DND-41 (cell line): Measurements from ENCODE around the gene DDX1.
"Not testable (repeated sequence)": the region's sequence is repeated elsewhere in the genome, so short reads cannot be mapped to it uniquely, and the experiment has no call there.

Experiments
- EZH2 ChIP-seq: IDR thresholded peaks from 3 replicates; pipeline ENCODE4 v1.6.1; 2012; ENCODE audit warnings: borderline replicate concordance, low read depth, mild to moderate bottlenecking, moderate library complexity, low read length, inconsistent platforms; ENCODE audit not compliant: severe bottlenecking
- TF ChIP-seq, protein P1 (sequence below): IDR thresholded peaks from 2 replicates; pipeline ENCODE4 v1.5.1; 2012; ENCODE audit warnings: borderline replicate concordance, low read length, moderate library complexity, mild to moderate bottlenecking; ENCODE audit not compliant: poor library complexity, severe bottlenecking; ENCODE audit errors: extremely low read depth

DNA sequence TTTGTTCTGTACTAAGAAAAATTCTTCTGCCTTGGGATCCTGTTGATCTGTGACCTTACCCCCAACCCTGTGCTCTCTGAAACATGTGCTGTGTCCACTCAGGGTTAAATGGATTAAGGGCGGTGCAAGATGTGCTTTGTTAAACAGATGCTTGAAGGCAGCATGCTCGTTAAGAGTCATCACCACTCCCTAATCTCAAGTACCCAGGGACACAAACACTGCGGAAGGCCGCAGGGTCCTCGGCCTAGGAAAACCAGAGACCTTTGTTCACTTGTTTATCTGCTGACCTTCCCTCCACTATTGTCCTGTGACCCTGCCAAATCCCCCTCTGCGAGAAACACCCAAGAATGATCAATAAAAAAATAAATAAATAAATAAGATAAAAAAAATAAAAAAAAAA is 49.4 kb upstream of the DDX1 start:
- TF ChIP-seq, protein P1, sequence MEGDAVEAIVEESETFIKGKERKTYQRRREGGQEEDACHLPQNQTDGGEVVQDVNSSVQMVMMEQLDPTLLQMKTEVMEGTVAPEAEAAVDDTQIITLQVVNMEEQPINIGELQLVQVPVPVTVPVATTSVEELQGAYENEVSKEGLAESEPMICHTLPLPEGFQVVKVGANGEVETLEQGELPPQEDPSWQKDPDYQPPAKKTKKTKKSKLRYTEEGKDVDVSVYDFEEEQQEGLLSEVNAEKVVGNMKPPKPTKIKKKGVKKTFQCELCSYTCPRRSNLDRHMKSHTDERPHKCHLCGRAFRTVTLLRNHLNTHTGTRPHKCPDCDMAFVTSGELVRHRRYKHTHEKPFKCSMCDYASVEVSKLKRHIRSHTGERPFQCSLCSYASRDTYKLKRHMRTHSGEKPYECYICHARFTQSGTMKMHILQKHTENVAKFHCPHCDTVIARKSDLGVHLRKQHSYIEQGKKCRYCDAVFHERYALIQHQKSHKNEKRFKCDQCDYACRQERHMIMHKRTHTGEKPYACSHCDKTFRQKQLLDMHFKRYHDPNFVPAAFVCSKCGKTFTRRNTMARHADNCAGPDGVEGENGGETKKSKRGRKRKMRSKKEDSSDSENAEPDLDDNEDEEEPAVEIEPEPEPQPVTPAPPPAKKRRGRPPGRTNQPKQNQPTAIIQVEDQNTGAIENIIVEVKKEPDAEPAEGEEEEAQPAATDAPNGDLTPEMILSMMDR, result not testable (repeated sequence)
- not testable (repeated sequence) for TF ChIP-seq EZH2
